CD4-positive, CD25-positive, alpha-beta regulatory T cell (primary cell): ENCODE results near the gene CGB1. TPM values are rescaled to one million over a fixed set of nuclear protein-coding genes. Genes with fewer than 3 reads are reported as not detected.
"Not testable (repeated sequence)": the region's sequence is repeated elsewhere in the genome, so short reads cannot be mapped to it uniquely, and the experiment has no call there.

Experiments
- ATAC-seq, 2 donors: fragments of 150-1000 bp; cut with Tn5 transposase; one replicate each; pipeline ENCODE4 v1.10.0; 2021; ENCODE audit warnings: low read depth in 2 of 2, moderate number of reproducible peaks in 2 of 2, moderate library complexity in 1 of 2
- DNase-seq, 3 donors: peaks; one replicate each; pipeline versions ENCODE4 v3.0.0 to v3.0.0-alpha.2; 2012 to 2022; ENCODE audit warnings: mixed read lengths in 1 of 3
- H3K27ac ChIP-seq: one replicate; pipeline ENCODE4 v1.7.0; 2013; ENCODE audit warnings: mild to moderate bottlenecking, low read length; ENCODE audit not compliant: insufficient read depth, poor library complexity, severe bottlenecking
- H3K27me3 ChIP-seq: one replicate; pipeline ENCODE4 v1.7.0; 2013; ENCODE audit warnings: low read length; ENCODE audit not compliant: control insufficient read depth, insufficient read depth
- H3K36me3 ChIP-seq: one replicate; pipeline ENCODE4 v1.7.0; 2013; ENCODE audit warnings: mild to moderate bottlenecking, low read length, moderate library complexity; ENCODE audit not compliant: control insufficient read depth, insufficient read depth
- H3K4me1 ChIP-seq: 2 replicates; pipeline ENCODE4 v1.7.0; 2013; ENCODE audit warnings: mild to moderate bottlenecking, low read length; ENCODE audit not compliant: insufficient read depth, control insufficient read depth, poor library complexity, severe bottlenecking
- H3K4me3 ChIP-seq: one replicate; pipeline ENCODE4 v1.7.0; 2013; ENCODE audit warnings: low read depth, mild to moderate bottlenecking, low read length, moderate library complexity
- H3K9me3 ChIP-seq, 2 experiments: 1 replicate in 1 of 2; 2 replicates in 1 of 2; pipeline ENCODE4 v1.7.0; 2013; ENCODE audit warnings: low read length in 2 of 2, mild to moderate bottlenecking in 1 of 2, moderate library complexity in 1 of 2; ENCODE audit not compliant: control insufficient read depth in 2 of 2
- H3K27ac Mint-ChIP-seq, 3 donors: one replicate each; pipeline ENCODE4 v1.8.0; 2020 to 2022; ENCODE audit warnings: mild to moderate bottlenecking in 3 of 3, mixed read lengths in 3 of 3, moderate library complexity in 2 of 3
- H3K27me3 Mint-ChIP-seq: one replicate; pipeline ENCODE4 v1.8.0; 2022; ENCODE audit warnings: mild to moderate bottlenecking, mixed read lengths
- H3K36me3 Mint-ChIP-seq: one replicate; pipeline ENCODE4 v1.8.0; 2020; ENCODE audit warnings: mixed read lengths
- H3K4me1 Mint-ChIP-seq, 4 donors: one replicate each; pipeline ENCODE4 v1.8.0; 2020 to 2022; ENCODE audit warnings: mixed read lengths in 4 of 4, mild to moderate bottlenecking in 1 of 4
- H3K4me3 Mint-ChIP-seq, 4 donors: one replicate each; pipeline ENCODE4 v1.8.0; 2020 to 2022; ENCODE audit warnings: mild to moderate bottlenecking in 4 of 4, mixed read lengths in 4 of 4, moderate library complexity in 3 of 4
- H3K9me3 Mint-ChIP-seq, 7 donors: one replicate each; pipeline ENCODE4 v1.8.0; 2020 to 2022; ENCODE audit warnings: mixed read lengths in 7 of 7, mild to moderate bottlenecking in 3 of 7, moderate library complexity in 2 of 7
- polyA plus RNA-seq, 4 donors: library from polyadenylated mRNA; unstranded; fragments of 300-500 nt; fragmentation: Illumina TruSeq; gene quantifications; one replicate each; pipeline ENCODE4 v1.2.3, GENCODE V29; 2021
- total RNA-seq: library from RNA; stranded (reverse); gene quantifications from one replicate; pipeline ENCODE4 v1.2.3, GENCODE V29; 2022

CGB1 gene
- total and polyA plus RNA-seq, 5 donors from 2014 or later, result not detected

- Histone ChIP-seq H3K4me3 (peak overlapping the region; percentile 32), H3K4me1 (peaks cover 25% of the 10 kb centered on the region)
- peaks cover 63% of the 10 kb centered on the region for H3K27me3 Mint-ChIP-seq
- not testable (repeated sequence) for H3K36me3 ChIP-seq, H3K27ac ChIP-seq, H3K9me3 ChIP-seq, ATAC-seq, DNase-seq, H3K36me3 Mint-ChIP-seq, H3K27me3 ChIP-seq, H3K9me3 Mint-ChIP-seq
- peak overlapping the region in 1 of 3 donors; percentile 28 for H3K27ac Mint-ChIP-seq
- H3K4me1 Mint-ChIP-seq, result peaks cover 0 to 23% (median 10%) of the 10 kb centered on the region in 4 donors
- peak overlapping the region; percentile 82 to 88 (median 86) for H3K4me3 Mint-ChIP-seq
Measured at GRCh38 chr19:49056902-49057596, 20.4 kb upstream of the CGB1 start.

- no peaks in the 10 kb centered on the region for H3K36me3 Mint-ChIP-seq
- H3K4me3 Mint-ChIP-seq, result peak overlapping the region; percentile 82 to 88 (median 86)
- no peaks in the 10 kb centered on the region for H3K36me3 ChIP-seq
- H3K4me1 ChIP-seq, result peaks cover 25% of the 10 kb centered on the region
- H3K27me3 Mint-ChIP-seq, result peaks cover 56% of the 10 kb centered on the region
- H3K9me3 Mint-ChIP-seq, result peaks cover 0 to 5% (median 0%) of the 10 kb centered on the region in 7 donors
- DNase-seq, result peak; percentile 45 to 58 (median 47)
- ATAC-seq, result peak; percentile 63 to 66
- peak overlapping the region; percentile 32 for H3K4me3 ChIP-seq
- H3K27me3 ChIP-seq, result peaks cover 3% of the 10 kb centered on the region
- H3K27ac ChIP-seq, result no peak overlapping the region
- no peaks in the 10 kb centered on the region for H3K9me3 ChIP-seq
- H3K4me1 Mint-ChIP-seq, result peaks cover 0 to 23% (median 10%) of the 10 kb centered on the region in 4 donors
- no peak overlapping the region for H3K27ac Mint-ChIP-seq
Measured at GRCh38 chr19:49056101-49056901, 19.6 kb upstream of the CGB1 start.

GRCh38 chr19:49050376-49051033, 13.8 kb upstream of the CGB1 start:
- H3K4me1 Mint-ChIP-seq, H3K27ac Mint-ChIP-seq, H3K4me3 ChIP-seq, H3K4me3 Mint-ChIP-seq, H3K27ac ChIP-seq, H3K27me3 ChIP-seq, H3K9me3 Mint-ChIP-seq, ATAC-seq, H3K4me1 ChIP-seq, DNase-seq, H3K9me3 ChIP-seq, H3K27me3 Mint-ChIP-seq, H3K36me3 Mint-ChIP-seq, H3K36me3 ChIP-seq: not testable (repeated sequence)

- H3K9me3 Mint-ChIP-seq, H3K4me1 ChIP-seq: not testable (repeated sequence)
Measured at GRCh38 chr19:49049834-49050233, 13.1 kb upstream of the CGB1 start.

GRCh38 chr19:49049011-49049410, 12.3 kb upstream of the CGB1 start, which contains the start of gene CGB8:
Gene CGB8, minus strand, starts transcription at chr19:49049111. Its CDS starts 372 bp downstream, at chr19:49048739.
- H3K36me3 ChIP-seq, H3K27ac ChIP-seq, H3K9me3 ChIP-seq, ATAC-seq, H3K36me3 Mint-ChIP-seq, H3K4me3 ChIP-seq, H3K27ac Mint-ChIP-seq, DNase-seq, H3K27me3 Mint-ChIP-seq, H3K27me3 ChIP-seq, H3K9me3 Mint-ChIP-seq, H3K4me1 ChIP-seq, H3K4me1 Mint-ChIP-seq, H3K4me3 Mint-ChIP-seq: not testable (repeated sequence)

More at GRCh38 chr19:49049834-49050233, 13.1 kb upstream of the CGB1 start:
- H3K4me3 ChIP-seq, H3K27ac ChIP-seq, H3K36me3 Mint-ChIP-seq, H3K27me3 Mint-ChIP-seq, H3K27ac Mint-ChIP-seq, H3K27me3 ChIP-seq, H3K4me1 Mint-ChIP-seq, H3K9me3 ChIP-seq, H3K4me3 Mint-ChIP-seq, DNase-seq, ATAC-seq, H3K36me3 ChIP-seq: not testable (repeated sequence)

GRCh38 chr19:49043548-49043947, 6.9 kb upstream of the CGB1 start, which contains the start of gene CGB5:
Gene CGB5, plus strand, starts transcription at chr19:49043848. Its CDS starts 362 bp downstream, at chr19:49044210.
- not testable (repeated sequence) for H3K27ac Mint-ChIP-seq, H3K9me3 Mint-ChIP-seq, H3K27me3 ChIP-seq, H3K4me1 Mint-ChIP-seq, H3K9me3 ChIP-seq, H3K36me3 ChIP-seq, ATAC-seq, H3K4me3 ChIP-seq, DNase-seq, H3K27me3 Mint-ChIP-seq, H3K4me3 Mint-ChIP-seq, H3K36me3 Mint-ChIP-seq, H3K4me1 ChIP-seq, H3K27ac ChIP-seq

- not testable (repeated sequence) for H3K27me3 Mint-ChIP-seq
Measured at GRCh38 chr19:49042666-49043065, 6.0 kb upstream of the CGB1 start.

More at GRCh38 chr19:49042666-49043065, 6.0 kb upstream of the CGB1 start:
- H3K27ac ChIP-seq, H3K27me3 ChIP-seq, H3K4me1 ChIP-seq, H3K9me3 ChIP-seq, H3K36me3 Mint-ChIP-seq, DNase-seq, H3K4me3 Mint-ChIP-seq, H3K9me3 Mint-ChIP-seq, H3K4me1 Mint-ChIP-seq, H3K36me3 ChIP-seq, H3K4me3 ChIP-seq, H3K27ac Mint-ChIP-seq, ATAC-seq: not testable (repeated sequence)
